Mesendoderm (in vitro differentiated cells): ENCODE data around the gene GNAQ.
"Not testable (repeated sequence)": the region's sequence is repeated elsewhere in the genome, so short reads cannot be mapped to it uniquely, and the experiment has no call there.

Experiments
- DNase-seq: peaks from one replicate; pipeline ENCODE4 v3.0.0; 2013
- H2AK5ac ChIP-seq: 2 replicates; pipeline ENCODE4 v1.6.1; 2013; ENCODE audit warnings: low read length, inconsistent platforms
- H2BK120ac ChIP-seq: 2 replicates; pipeline ENCODE4 v1.6.1; 2013; ENCODE audit warnings: low read depth, mild to moderate bottlenecking, low read length, moderate library complexity, mixed read lengths
- H2BK15ac ChIP-seq: replicated peaks from 2 replicates; pipeline ENCODE4 v1.6.1; 2013; ENCODE audit warnings: low read depth, mild to moderate bottlenecking, moderate library complexity
- H2BK5ac ChIP-seq: 2 replicates; pipeline ENCODE4 v1.6.1; 2013; ENCODE audit warnings: low read length, inconsistent platforms
- H3K18ac ChIP-seq: 2 replicates; pipeline ENCODE4 v1.6.1; 2013; ENCODE audit warnings: mild to moderate bottlenecking, low read length, mixed read lengths
- H3K23ac ChIP-seq: one replicate; pipeline ENCODE4 v1.6.1; 2013; ENCODE audit warnings: low read length
- H3K27ac ChIP-seq: 2 replicates; pipeline ENCODE4 v1.5.1; 2013; ENCODE audit warnings: low read depth, mild to moderate bottlenecking, inconsistent platforms, low read length, moderate library complexity
- H3K27me3 ChIP-seq: 2 replicates; pipeline ENCODE4 v1.6.1; 2013; ENCODE audit warnings: low read length, control low read depth, mild to moderate bottlenecking, inconsistent platforms; ENCODE audit not compliant: insufficient read depth, poor library complexity
- H3K36me3 ChIP-seq: 2 replicates; pipeline ENCODE4 v1.6.1; 2013; ENCODE audit warnings: low read length, inconsistent platforms; ENCODE audit not compliant: control insufficient read depth, insufficient read depth
- H3K4ac ChIP-seq: one replicate; pipeline ENCODE4 v1.6.1; 2013; ENCODE audit warnings: low read depth, mild to moderate bottlenecking, low read length, moderate library complexity
- H3K4me1 ChIP-seq: 2 replicates; pipeline ENCODE4 v1.6.1; 2013; ENCODE audit warnings: low read depth, low read length, inconsistent platforms; ENCODE audit not compliant: control insufficient read depth
- H3K4me2 ChIP-seq: 2 replicates; pipeline ENCODE4 v1.6.1; 2013; ENCODE audit warnings: low read length
- H3K4me3 ChIP-seq: 2 replicates; pipeline ENCODE4 v1.5.1; 2013; ENCODE audit warnings: mild to moderate bottlenecking, low read length
- H3K56ac ChIP-seq: one replicate; pipeline ENCODE4 v1.6.1; 2013; ENCODE audit warnings: low read length
- H3K79me1 ChIP-seq: 2 replicates; pipeline ENCODE4 v1.6.1; 2013; ENCODE audit warnings: low read length, inconsistent platforms
- H3K79me2 ChIP-seq: 2 replicates; pipeline ENCODE4 v1.6.1; 2013; ENCODE audit warnings: mild to moderate bottlenecking, low read length; ENCODE audit not compliant: control insufficient read depth, insufficient read depth
- H3K9ac ChIP-seq: 2 replicates; pipeline ENCODE4 v1.6.1; 2013; ENCODE audit warnings: low read length, inconsistent platforms
- H4K5ac ChIP-seq: one replicate; pipeline ENCODE4 v1.6.1; 2013; ENCODE audit warnings: low read length
- H4K8ac ChIP-seq: one replicate; pipeline ENCODE4 v1.6.1; 2013; ENCODE audit warnings: low read depth, mild to moderate bottlenecking, control low read depth, low read length, moderate library complexity
- WGBS: extraction: QIAGEN DNeasy Blood & Tissue Kit; methylation state at CpG from one replicate; pipeline ENCODE4 v1.1.7; 2013; ENCODE audit warnings: low lambda C conversion rate, missing lambda C conversion rate; ENCODE audit not compliant: insufficient coverage; ENCODE audit errors: extremely low coverage; 5-methylcytosine and 5-hydroxymethylcytosine counted together

The GNAQ gene

DNA sequence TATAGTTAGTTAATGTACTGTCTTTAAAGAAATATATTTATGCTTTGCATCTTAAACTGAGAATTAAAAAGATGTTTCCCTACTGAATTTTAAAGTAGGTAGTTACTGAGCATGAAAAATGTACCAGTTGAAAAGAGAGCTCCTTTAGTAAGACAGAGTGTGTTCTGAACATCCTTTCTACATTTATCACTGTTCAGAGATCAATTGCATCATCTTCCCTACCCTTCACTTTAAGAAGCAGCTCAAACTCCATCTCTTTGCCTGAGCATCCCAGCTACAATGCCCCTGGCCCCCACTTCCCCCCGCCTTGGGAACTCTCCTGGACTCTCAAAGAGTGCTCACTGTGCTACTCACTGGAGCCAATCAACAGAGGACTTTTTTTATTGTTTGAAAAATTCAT is 164.7 kb downstream of the GNAQ start:
- Histone ChIP-seq H3K4me1 (no peaks in the 10 kb centered on the region), H3K4me3 (no peak overlapping the region), H3K56ac (no peak overlapping the region), H3K4ac (no peak overlapping the region), H4K8ac (no peak overlapping the region), H3K36me3 (no peaks in the 10 kb centered on the region), H3K27ac (no peak overlapping the region), H2BK15ac (no peak overlapping the region), H3K9ac (no peak overlapping the region), H3K4me2 (no peak overlapping the region), H3K18ac (no peak overlapping the region), H4K5ac (no peak overlapping the region), H2BK5ac (no peak overlapping the region), H2AK5ac (no peak overlapping the region), H3K79me1 (peaks cover 3% of the 10 kb centered on the region), H2BK120ac (no peak overlapping the region), H3K23ac (no peak overlapping the region), H3K79me2 (no peaks in the 10 kb centered on the region), H3K27me3 (no peaks in the 10 kb centered on the region)
- WGBS = no CpG with 5 or more reads among the region's 1 CpG
- no peak for DNase-seq

GRCh38 chr9:77865385-77866047 is 166.1 kb downstream of the GNAQ start:
- no peak overlapping the region for H3K4me3 ChIP-seq
- no peak for DNase-seq
- no peak overlapping the region for H3K4ac ChIP-seq
- no peak overlapping the region for H3K23ac ChIP-seq
- H3K79me2 ChIP-seq = no peaks in the 10 kb centered on the region
- H3K79me1 ChIP-seq = peaks cover 3% of the 10 kb centered on the region
- no peak overlapping the region for H2BK120ac ChIP-seq
- H4K5ac ChIP-seq = no peak overlapping the region
- no peak overlapping the region for H2AK5ac ChIP-seq
- H2BK15ac ChIP-seq = no peak overlapping the region
- H3K56ac ChIP-seq = no peak overlapping the region
- H3K4me1 ChIP-seq = no peaks in the 10 kb centered on the region
- H3K9ac ChIP-seq = no peak overlapping the region
- no peak overlapping the region for H3K18ac ChIP-seq
- H4K8ac ChIP-seq = no peak overlapping the region
- no CpG with 5 or more reads among the region's 4 CpGs for WGBS
- H2BK5ac ChIP-seq = no peak overlapping the region
- no peaks in the 10 kb centered on the region for H3K27me3 ChIP-seq
- no peak overlapping the region for H3K27ac ChIP-seq
- H3K4me2 ChIP-seq = no peak overlapping the region
- H3K36me3 ChIP-seq = no peaks in the 10 kb centered on the region

- Histone ChIP-seq H3K4me1 (no peaks in the 10 kb centered on the region), H2BK15ac (no peak overlapping the region), H4K8ac (no peak overlapping the region), H2BK5ac (no peak overlapping the region), H3K79me1 (peaks cover 3% of the 10 kb centered on the region), H2BK120ac (no peak overlapping the region), H3K79me2 (no peaks in the 10 kb centered on the region), H3K4ac (no peak overlapping the region), H3K23ac (no peak overlapping the region), H3K9ac (no peak overlapping the region), H3K4me2 (no peak overlapping the region), H4K5ac (no peak overlapping the region), H3K27ac (no peak overlapping the region), H3K27me3 (no peaks in the 10 kb centered on the region), H3K36me3 (no peaks in the 10 kb centered on the region), H3K56ac (no peak overlapping the region), H2AK5ac (no peak overlapping the region), H3K4me3 (no peak overlapping the region), H3K18ac (no peak overlapping the region)
- no CpG with 5 or more reads among the region's 5 CpGs for WGBS
- no peak for DNase-seq
Measured at GRCh38 chr9:77864211-77864889, 167.3 kb downstream of the GNAQ start.

GRCh38 chr9:77863638-77864037 is 168.0 kb downstream of the GNAQ start:
- H3K27me3 ChIP-seq, H4K8ac ChIP-seq, H3K4me1 ChIP-seq, H3K18ac ChIP-seq, H4K5ac ChIP-seq, H2BK120ac ChIP-seq, H3K9ac ChIP-seq, H3K4me2 ChIP-seq, H2AK5ac ChIP-seq, H3K56ac ChIP-seq, H3K4me3 ChIP-seq, H3K79me2 ChIP-seq, H3K23ac ChIP-seq, H3K27ac ChIP-seq, H2BK15ac ChIP-seq, H2BK5ac ChIP-seq, H3K36me3 ChIP-seq, H3K79me1 ChIP-seq, DNase-seq, H3K4ac ChIP-seq: not testable (repeated sequence)
- no CpG with 5 or more reads among the region's 5 CpGs for WGBS

DNA sequence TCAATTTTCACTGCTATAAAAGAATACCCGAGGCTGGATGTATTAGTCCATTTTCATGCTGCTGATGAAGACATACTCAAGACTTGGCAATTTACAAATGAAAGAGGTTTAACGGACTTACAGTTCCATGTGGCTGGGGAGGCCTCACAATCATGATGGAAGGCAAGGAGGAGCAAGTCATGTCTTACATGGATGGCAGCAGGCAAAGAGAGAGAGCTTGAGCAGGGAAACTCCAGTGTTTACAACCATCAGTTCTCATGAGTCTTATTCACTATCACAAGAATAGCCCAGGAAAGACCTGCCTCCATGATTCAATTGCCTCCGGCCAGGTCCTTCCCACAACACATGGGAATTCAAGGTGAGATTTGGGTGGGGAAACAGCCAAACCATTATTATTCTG is 170.7 kb downstream of the GNAQ start:
- not testable (repeated sequence) for H4K8ac ChIP-seq, H3K79me2 ChIP-seq, H3K9ac ChIP-seq, H3K18ac ChIP-seq, H3K27me3 ChIP-seq, H2BK5ac ChIP-seq, H3K27ac ChIP-seq, H3K56ac ChIP-seq, H2BK15ac ChIP-seq, H3K4me1 ChIP-seq, H3K23ac ChIP-seq, H3K36me3 ChIP-seq, H3K4ac ChIP-seq, DNase-seq, H3K4me3 ChIP-seq, H4K5ac ChIP-seq, H3K4me2 ChIP-seq, H2AK5ac ChIP-seq, H2BK120ac ChIP-seq, H3K79me1 ChIP-seq
- no CpG with 5 or more reads among the region's 3 CpGs for WGBS
